Measurements from ENCODE around the gene GSTCD. TPM values are rescaled to one million over a fixed set of nuclear protein-coding genes. Genes with fewer than 3 reads are reported as not detected.

Gene GSTCD
- total RNA-seq, 1 experiment from 2014 or later = 8.8 TPM

- peak overlapping the region; percentile 34; the same call in 1 of the 2 replicates for H3K27ac ChIP-seq (ENCODE audit: low read length)
- BruUV-seq (replicated peaks) = no TSS peak
- H3K27me3 ChIP-seq (ENCODE audit: control insufficient read depth, insufficient read depth, low read length) = no peaks in the 10 kb centered on the region
- no peaks in the 10 kb centered on the region; the same call in 1 of the 2 replicates for H3K4me1 ChIP-seq (ENCODE audit: control insufficient read depth, insufficient read depth, low read length)
- no peak for DNase-seq (ENCODE audit: low read depth, low spot score)
- no peak for ATAC-seq
- intact Hi-C loops (cut with micrococcal nuclease; ENCODE audit: unreplicated experiment) (no loop called here), in situ Hi-C loops (cut with HindIII; ENCODE audit: low pct_unique_long_range_greater_than_20kb, low sequenced_read_pairs) (no loop called here)
- no peaks in the 10 kb centered on the region for H3K9me3 ChIP-seq (ENCODE audit: control insufficient read depth, insufficient read depth, low read depth, low read length)
- no peak for TF ChIP-seq CTCF (IDR thresholded peaks at IDR 0.05)
- TF ChIP-seq POLR2AphosphoS5 (IDR thresholded peaks at IDR 0.05; ENCODE audit: low read depth, low read length) = no peak
- no peak for TF ChIP-seq SIN3A (IDR thresholded peaks at IDR 0.05; ENCODE audit: borderline replicate concordance, insufficient read depth, low read depth, low read length)
- no peak for TF ChIP-seq REST (IDR thresholded peaks at IDR 0.05; ENCODE audit: insufficient read depth in 1 of 2, low read depth in 2 of 2, low read length in 1 of 2)
- TF ChIP-seq TCF7L2 (IDR thresholded peaks at IDR 0.05; ENCODE audit: low read depth, low read length) = no peak
- H3K36me3 ChIP-seq (ENCODE audit: control insufficient read depth, insufficient read depth, low read length) = peaks cover 2% of the 10 kb centered on the region; the same call in 1 of the 2 replicates
- CTCF ChIA-PET = interaction anchor here (0.7 kb wide), 1 partner anchor 188 kb away, joined by 4 read pairs; no protein-coding TSS in a partner anchor
- POLR2A ChIA-PET = interaction anchor here (0.6 kb wide), 1 partner anchor 522 kb away, joined by 3 read pairs; no protein-coding TSS in a partner anchor
- H3K4me3 ChIP-seq (ENCODE audit: low read depth in 2 of 2, low read length in 2 of 2) = 0 out of 4 replicates have a peak overlapping the region, but pooled peaks of 1 of the 2 experiments have one; percentile 16
These were observed 5.5 kb downstream of the GSTCD start for GRCh38 chr4:105714071-105714521.

GRCh38 chr4:105714932-105715331, 6.3 kb downstream of the GSTCD start:
- ChIA-PET CTCF (interaction anchor here (0.8 kb wide), 1 partner anchor 241 kb away, joined by 3 read pairs; no protein-coding TSS in a partner anchor), POLR2A (no interaction called here)
- DNase-seq (ENCODE audit: low read depth, low spot score) = no peak
- Histone ChIP-seq H3K27ac (ENCODE audit: low read length) (no peak overlapping the region), H3K4me3 (ENCODE audit: low read depth in 2 of 2, low read length in 2 of 2) (no peak overlapping the region), H3K4me1 (ENCODE audit: control insufficient read depth, insufficient read depth, low read length) (no peaks in the 10 kb centered on the region; the same call in 1 of the 2 replicates), H3K9me3 (ENCODE audit: control insufficient read depth, insufficient read depth, low read depth, low read length) (no peaks in the 10 kb centered on the region), H3K36me3 (ENCODE audit: control insufficient read depth, insufficient read depth, low read length) (no peaks in the 10 kb centered on the region), H3K27me3 (ENCODE audit: control insufficient read depth, insufficient read depth, low read length) (no peaks in the 10 kb centered on the region)
- ATAC-seq = no peak
- TF ChIP-seq CTCF (IDR thresholded peaks at IDR 0.05) (no peak), SIN3A (IDR thresholded peaks at IDR 0.05; ENCODE audit: borderline replicate concordance, insufficient read depth, low read depth, low read length) (no peak), REST (IDR thresholded peaks at IDR 0.05; ENCODE audit: insufficient read depth in 1 of 2, low read depth in 2 of 2, low read length in 1 of 2) (no peak), TCF7L2 (IDR thresholded peaks at IDR 0.05; ENCODE audit: low read depth, low read length) (no peak), POLR2AphosphoS5 (IDR thresholded peaks at IDR 0.05; ENCODE audit: low read depth, low read length) (no peak)
- intact Hi-C loops (cut with micrococcal nuclease; ENCODE audit: unreplicated experiment) = loop anchor here (5.0 kb wide), 1 partner anchor 193 kb away; no protein-coding TSS in a partner anchor
- no TSS peak for BruUV-seq (replicated peaks)
- in situ Hi-C loops (cut with HindIII; ENCODE audit: low pct_unique_long_range_greater_than_20kb, low sequenced_read_pairs) = no loop called here

Data from Panc1 (cell line).